Loucy (cell line): ENCODE results near the gene ANKFY1.

Source experiments
- H2AFZ ChIP-seq: fragments of 200-600 bp; sonication (generic); 2 replicates; pipeline ENCODE4 v1.6.0; 2016; ENCODE audit warnings: antibody characterized with exemption, mild to moderate bottlenecking, low read length, moderate library complexity
- H3F3A ChIP-seq: fragments of 200-600 bp; 2 replicates; pipeline ENCODE4 v1.6.0; 2016; ENCODE audit warnings: antibody characterized with exemption, low read depth, mild to moderate bottlenecking
- H3K27me3 ChIP-seq: fragments of 200-600 bp; sonication (generic); 2 replicates; pipeline ENCODE4 v1.6.1; 2014; ENCODE audit warnings: low read length, mild to moderate bottlenecking; ENCODE audit not compliant: insufficient read depth, poor library complexity, severe bottlenecking
- H3K36me3 ChIP-seq: fragments of 200-600 bp; sonication (generic); 2 replicates; pipeline ENCODE4 v1.6.1; 2016; ENCODE audit warnings: low read length; ENCODE audit not compliant: insufficient read depth
- H3K4me1 ChIP-seq: fragments of 200-600 bp; sonication (generic); 2 replicates; pipeline ENCODE4 v1.5.1; 2014; ENCODE audit warnings: low read length, mild to moderate bottlenecking; ENCODE audit not compliant: insufficient read depth, poor library complexity, severe bottlenecking
- H3K4me2 ChIP-seq: fragments of 200-600 bp; sonication (generic); 2 replicates; pipeline ENCODE4 v1.6.0; 2014; ENCODE audit warnings: antibody characterized with exemption, low read length, low read depth, mild to moderate bottlenecking; ENCODE audit not compliant: poor library complexity, severe bottlenecking
- H3K4me3 ChIP-seq: fragments of 200-600 bp; sonication (generic); 2 replicates; pipeline ENCODE4 v1.5.1; 2014; ENCODE audit warnings: low read length, mild to moderate bottlenecking, mixed read lengths; ENCODE audit not compliant: poor library complexity, severe bottlenecking
- H3K79me2 ChIP-seq: fragments of 200-600 bp; sonication (generic); 2 replicates; pipeline ENCODE4 v1.6.1; 2014; ENCODE audit warnings: low read length; ENCODE audit not compliant: insufficient read depth
- H3K9ac ChIP-seq: fragments of 200-600 bp; sonication (generic); 2 replicates; pipeline ENCODE4 v1.6.0; 2014; ENCODE audit warnings: mild to moderate bottlenecking, low read depth, low read length, moderate library complexity; ENCODE audit not compliant: poor library complexity, severe bottlenecking
- H3K9me2 ChIP-seq: fragments of 200-600 bp; sonication (generic); replicated peaks from 2 replicates; pipeline ENCODE4 v1.6.1; 2016; ENCODE audit warnings: low read depth, low read length, mixed read lengths
- H3K9me3 ChIP-seq: fragments of 200-600 bp; sonication (generic); 2 replicates; pipeline ENCODE4 v1.6.1; 2014; ENCODE audit warnings: mild to moderate bottlenecking, antibody characterized with exemption, low read length, low read depth; ENCODE audit not compliant: insufficient read depth
- H4K20me1 ChIP-seq: fragments of 200-600 bp; sonication (generic); 2 replicates; pipeline ENCODE4 v1.6.0; 2014; ENCODE audit warnings: antibody characterized with exemption, low read length, mild to moderate bottlenecking; ENCODE audit not compliant: insufficient read depth, poor library complexity, severe bottlenecking
- EZH2phosphoT487 ChIP-seq: fragments of 200-600 bp; IDR thresholded peaks from 2 replicates; pipeline ENCODE4 v1.6.1; 2018; ENCODE audit warnings: antibody characterized with exemption, mild to moderate bottlenecking, moderate library complexity, borderline replicate concordance
- TF ChIP-seq, protein P1 (sequence below): fragments of 200-600 bp; sonication (generic); conservative IDR thresholded peaks from 2 replicates; pipeline ENCODE4 v1.5.1; 2014; ENCODE audit warnings: mild to moderate bottlenecking, antibody characterized with exemption, low read length

The ANKFY1 gene

DNA sequence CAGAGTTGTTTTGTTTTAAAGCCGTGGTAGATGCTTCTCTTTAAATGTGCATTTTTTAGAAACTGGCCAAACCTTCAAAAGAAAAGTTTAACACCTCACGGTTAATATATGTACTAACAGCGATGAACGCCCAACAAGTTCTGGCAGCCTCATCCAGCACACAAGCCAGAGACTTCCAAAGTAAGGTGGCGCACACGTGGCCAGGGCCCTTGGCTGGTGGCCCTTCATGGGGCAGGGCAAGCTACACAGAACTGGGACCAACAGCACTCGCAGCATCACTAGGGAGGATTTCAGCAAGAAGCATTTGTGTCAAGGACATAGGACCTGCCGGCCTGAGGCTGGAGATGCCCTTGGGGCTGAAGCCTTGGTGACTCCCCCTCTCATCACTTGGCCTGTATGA is 97.4 kb downstream of the ANKFY1 start:
- Histone ChIP-seq H3K4me1 (peaks cover 10% of the 10 kb centered on the region), H3K4me2 (no peak overlapping the region), H3K9me3 (no peaks in the 10 kb centered on the region), H3K4me3 (no peak overlapping the region), H3K9ac (no peak overlapping the region), H2AFZ (no peak overlapping the region), H3K79me2 (no peaks in the 10 kb centered on the region), H3K36me3 (peaks cover 54% of the 10 kb centered on the region; the same call in 1 of the 2 replicates), H4K20me1 (no peaks in the 10 kb centered on the region), H3K27me3 (no peaks in the 10 kb centered on the region), H3K9me2 (no peaks in the 10 kb centered on the region), H3F3A (no peaks in the 10 kb centered on the region)
- TF ChIP-seq EZH2phosphoT487, result no peak
- TF ChIP-seq, protein P1, sequence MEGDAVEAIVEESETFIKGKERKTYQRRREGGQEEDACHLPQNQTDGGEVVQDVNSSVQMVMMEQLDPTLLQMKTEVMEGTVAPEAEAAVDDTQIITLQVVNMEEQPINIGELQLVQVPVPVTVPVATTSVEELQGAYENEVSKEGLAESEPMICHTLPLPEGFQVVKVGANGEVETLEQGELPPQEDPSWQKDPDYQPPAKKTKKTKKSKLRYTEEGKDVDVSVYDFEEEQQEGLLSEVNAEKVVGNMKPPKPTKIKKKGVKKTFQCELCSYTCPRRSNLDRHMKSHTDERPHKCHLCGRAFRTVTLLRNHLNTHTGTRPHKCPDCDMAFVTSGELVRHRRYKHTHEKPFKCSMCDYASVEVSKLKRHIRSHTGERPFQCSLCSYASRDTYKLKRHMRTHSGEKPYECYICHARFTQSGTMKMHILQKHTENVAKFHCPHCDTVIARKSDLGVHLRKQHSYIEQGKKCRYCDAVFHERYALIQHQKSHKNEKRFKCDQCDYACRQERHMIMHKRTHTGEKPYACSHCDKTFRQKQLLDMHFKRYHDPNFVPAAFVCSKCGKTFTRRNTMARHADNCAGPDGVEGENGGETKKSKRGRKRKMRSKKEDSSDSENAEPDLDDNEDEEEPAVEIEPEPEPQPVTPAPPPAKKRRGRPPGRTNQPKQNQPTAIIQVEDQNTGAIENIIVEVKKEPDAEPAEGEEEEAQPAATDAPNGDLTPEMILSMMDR, result no peak

DNA sequence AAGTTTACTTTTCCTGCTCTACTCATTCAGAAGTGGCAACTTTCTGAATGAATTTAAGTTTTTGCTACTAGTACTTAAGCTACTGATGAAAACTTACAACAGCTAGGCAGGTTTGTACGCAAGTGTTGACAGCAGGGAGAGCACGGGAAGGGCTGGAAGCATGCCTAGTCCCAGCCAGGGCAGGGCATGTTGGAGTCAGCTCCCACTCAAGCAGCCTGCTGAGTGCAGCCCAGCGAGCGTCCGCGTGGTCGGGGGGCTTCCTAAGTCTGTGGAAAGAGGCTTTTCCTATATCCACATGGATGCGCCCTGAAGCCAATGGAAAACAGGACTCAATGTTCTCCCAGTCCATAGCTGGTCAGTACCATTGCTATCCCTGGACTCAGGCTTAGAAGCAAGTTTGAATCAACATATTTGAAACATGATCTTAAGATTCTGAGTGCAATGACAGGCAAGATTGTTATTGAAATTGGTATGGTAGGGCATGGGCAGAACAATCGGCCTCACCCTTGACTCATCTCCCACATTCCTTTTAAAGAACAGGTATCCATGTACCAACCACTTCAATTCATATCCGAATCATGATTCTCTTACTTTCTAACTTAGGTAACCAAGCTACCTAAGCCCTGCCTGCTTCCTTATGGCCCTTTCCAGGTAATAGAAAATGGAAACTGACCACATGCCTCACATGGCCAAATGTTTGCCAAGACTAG is 98.3 kb downstream of the ANKFY1 start:
- TF ChIP-seq, protein P1, result no peak
- no peak for TF ChIP-seq EZH2phosphoT487
- Histone ChIP-seq H3K27me3 (no peaks in the 10 kb centered on the region), H3K9me3 (no peaks in the 10 kb centered on the region), H3K4me2 (no peak overlapping the region), H2AFZ (no peak overlapping the region), H3F3A (no peaks in the 10 kb centered on the region), H3K4me1 (peaks cover 17% of the 10 kb centered on the region), H3K4me3 (no peak overlapping the region), H3K9ac (no peak overlapping the region), H3K36me3 (peaks cover 45% of the 10 kb centered on the region; the same call in 1 of the 2 replicates), H3K9me2 (no peaks in the 10 kb centered on the region), H3K79me2 (no peaks in the 10 kb centered on the region), H4K20me1 (no peaks in the 10 kb centered on the region)

DNA sequence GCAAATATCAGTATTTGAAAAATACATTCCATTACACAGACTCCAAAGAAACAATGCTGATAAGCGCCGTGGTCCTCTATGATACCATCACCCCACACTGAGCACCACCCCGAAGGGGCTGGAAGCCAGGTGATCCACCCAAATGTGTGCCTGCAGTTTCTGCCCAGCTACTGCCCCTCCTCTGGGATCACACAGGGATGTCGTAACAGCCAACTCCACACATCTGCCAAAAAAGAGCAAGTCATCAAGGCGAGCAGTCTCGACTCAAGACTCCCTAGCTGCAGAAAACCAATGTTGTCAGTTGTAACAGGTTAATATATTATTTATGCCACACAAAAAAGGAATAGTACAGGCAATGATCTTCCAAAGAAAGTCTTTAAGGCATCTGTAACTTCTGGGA is 99.8 kb downstream of the ANKFY1 start:
- TF ChIP-seq EZH2phosphoT487, result no peak
- TF ChIP-seq, protein P1, result no peak
- H3K9me3 ChIP-seq, result no peaks in the 10 kb centered on the region
- no peaks in the 10 kb centered on the region for H3K79me2 ChIP-seq
- H3K4me2 ChIP-seq, result no peak overlapping the region
- no peak overlapping the region for H3K4me3 ChIP-seq
- H3K9ac ChIP-seq, result no peak overlapping the region
- H3F3A ChIP-seq, result no peaks in the 10 kb centered on the region
- no peaks in the 10 kb centered on the region for H3K9me2 ChIP-seq
- H3K27me3 ChIP-seq, result no peaks in the 10 kb centered on the region
- peaks cover 17% of the 10 kb centered on the region for H3K4me1 ChIP-seq
- peaks cover 30% of the 10 kb centered on the region; the same call in 1 of the 2 replicates for H3K36me3 ChIP-seq
- no peaks in the 10 kb centered on the region for H4K20me1 ChIP-seq
- no peak overlapping the region for H2AFZ ChIP-seq
